ENCODE measurements around the gene ALDH3B2. TPM values are rescaled to one million over a fixed set of nuclear protein-coding genes. Genes with fewer than 3 reads are reported as not detected.
"Not testable (repeated sequence)": the region's sequence is repeated elsewhere in the genome, so short reads cannot be mapped to it uniquely, and the experiment has no call there.

The ALDH3B2 gene
- total RNA-seq, 4 donors from 2014 or later: 3.4 TPM; not detected in 3

DNA sequence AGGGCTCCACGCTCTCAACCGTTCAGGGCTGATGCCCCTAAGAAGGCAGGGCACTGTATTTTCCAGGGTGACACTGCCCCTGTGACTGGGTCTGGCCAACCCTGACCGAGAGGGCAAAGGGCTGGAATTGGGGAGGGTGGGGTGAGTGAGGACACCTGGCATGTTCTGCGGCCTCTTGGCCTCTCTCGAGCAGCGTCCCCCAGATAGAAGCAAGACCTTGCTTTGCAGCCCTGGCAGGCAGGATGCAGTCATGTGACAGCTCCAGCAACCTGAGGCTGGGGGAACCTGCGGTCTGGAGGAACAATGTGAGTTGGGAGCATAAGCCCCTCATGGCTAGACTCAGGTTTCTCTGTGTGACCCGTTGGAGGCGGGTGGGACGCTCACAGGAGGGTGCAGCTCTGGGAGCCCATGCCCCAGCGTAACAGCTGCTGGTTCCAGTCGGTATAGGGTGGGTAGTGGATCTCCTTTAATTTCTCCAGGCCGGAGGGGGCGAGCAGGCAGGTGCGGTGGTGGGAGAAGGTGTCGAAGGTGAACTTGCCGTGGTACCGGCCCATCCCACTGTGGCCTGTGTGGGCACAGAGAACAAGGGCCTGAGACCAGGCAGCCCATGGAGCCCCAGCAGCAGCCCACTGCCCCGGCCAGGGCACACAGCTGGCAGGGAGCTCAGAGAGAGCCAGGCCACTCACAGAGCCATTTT, 11.4 kb downstream of the ALDH3B2 start:
- peaks cover 2% of the 10 kb centered on the region for H3K27me3 ChIP-seq
- ATAC-seq: no peak
- 69% methylated on average over 8 of the region's 19 CpGs; no CpG with 5 or more reads in 1 of the 2 donors for WGBS, 2 donors (ENCODE audit: low coverage in 1 of 2)

DNA sequence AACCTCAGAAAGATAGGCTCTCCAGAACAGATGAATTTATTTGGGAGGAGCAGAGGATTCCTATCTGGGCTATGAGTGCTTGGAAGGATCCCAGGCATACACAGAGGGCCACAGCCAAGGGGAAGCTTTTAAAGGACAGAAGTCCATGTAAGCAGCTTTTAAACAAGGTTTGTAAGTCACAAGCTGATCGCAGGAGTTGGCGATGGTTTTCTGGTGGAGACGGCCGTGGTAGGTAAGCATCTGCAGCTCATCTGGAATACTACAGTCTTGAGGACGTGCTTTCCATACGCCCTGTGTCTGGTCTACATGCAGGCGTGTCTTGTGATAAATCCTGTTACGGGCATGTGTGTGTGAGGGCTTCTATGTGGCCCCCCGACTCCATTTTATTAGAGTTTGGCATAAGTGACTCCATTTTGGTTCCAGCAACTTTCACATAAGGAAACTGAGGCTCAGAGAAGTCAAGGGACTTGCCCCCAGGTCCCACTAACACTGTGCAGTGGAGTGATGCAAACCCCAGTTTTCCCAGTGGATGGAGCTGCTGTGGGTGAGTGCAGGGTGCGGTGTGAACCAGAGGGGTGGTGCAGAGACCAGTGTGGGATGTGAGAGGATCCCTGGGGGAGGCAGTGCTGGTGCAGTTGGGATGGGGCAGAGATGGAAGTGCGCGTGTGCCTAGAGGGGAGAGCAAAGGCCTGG, 12.1 kb downstream of the ALDH3B2 start:
- no peak for ATAC-seq
- Histone ChIP-seq H3K4me3 (no peak overlapping the region), H3K9me3 (no peaks in the 10 kb centered on the region), H3K27me3 (no peaks in the 10 kb centered on the region), H3K27ac (no peak overlapping the region), H3K4me1 (no peaks in the 10 kb centered on the region), H3K36me3 (no peaks in the 10 kb centered on the region)
- 73 to 77% methylated on average over 7 to 10 of the region's 12 CpGs for WGBS, 2 donors (ENCODE audit: low coverage in 1 of 2)
- TF ChIP-seq POLR2A (IDR thresholded peaks at IDR 0.05) (no peak), EP300 (IDR thresholded peaks at IDR 0.05) (no peak), POLR2AphosphoS5 (IDR thresholded peaks at IDR 0.05) (no peak)
- TF ChIP-seq, protein P1, sequence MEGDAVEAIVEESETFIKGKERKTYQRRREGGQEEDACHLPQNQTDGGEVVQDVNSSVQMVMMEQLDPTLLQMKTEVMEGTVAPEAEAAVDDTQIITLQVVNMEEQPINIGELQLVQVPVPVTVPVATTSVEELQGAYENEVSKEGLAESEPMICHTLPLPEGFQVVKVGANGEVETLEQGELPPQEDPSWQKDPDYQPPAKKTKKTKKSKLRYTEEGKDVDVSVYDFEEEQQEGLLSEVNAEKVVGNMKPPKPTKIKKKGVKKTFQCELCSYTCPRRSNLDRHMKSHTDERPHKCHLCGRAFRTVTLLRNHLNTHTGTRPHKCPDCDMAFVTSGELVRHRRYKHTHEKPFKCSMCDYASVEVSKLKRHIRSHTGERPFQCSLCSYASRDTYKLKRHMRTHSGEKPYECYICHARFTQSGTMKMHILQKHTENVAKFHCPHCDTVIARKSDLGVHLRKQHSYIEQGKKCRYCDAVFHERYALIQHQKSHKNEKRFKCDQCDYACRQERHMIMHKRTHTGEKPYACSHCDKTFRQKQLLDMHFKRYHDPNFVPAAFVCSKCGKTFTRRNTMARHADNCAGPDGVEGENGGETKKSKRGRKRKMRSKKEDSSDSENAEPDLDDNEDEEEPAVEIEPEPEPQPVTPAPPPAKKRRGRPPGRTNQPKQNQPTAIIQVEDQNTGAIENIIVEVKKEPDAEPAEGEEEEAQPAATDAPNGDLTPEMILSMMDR (IDR thresholded peaks at IDR 0.05): no peak

More for the DNA sequence above, 11.4 kb downstream of the ALDH3B2 start:
- Histone ChIP-seq H3K27ac (no peak overlapping the region), H3K4me1 (no peaks in the 10 kb centered on the region), H3K9me3 (no peaks in the 10 kb centered on the region), H3K4me3 (no peak overlapping the region), H3K36me3 (no peaks in the 10 kb centered on the region)
- TF ChIP-seq, protein P1 (IDR thresholded peaks at IDR 0.05): no peak

DNA sequence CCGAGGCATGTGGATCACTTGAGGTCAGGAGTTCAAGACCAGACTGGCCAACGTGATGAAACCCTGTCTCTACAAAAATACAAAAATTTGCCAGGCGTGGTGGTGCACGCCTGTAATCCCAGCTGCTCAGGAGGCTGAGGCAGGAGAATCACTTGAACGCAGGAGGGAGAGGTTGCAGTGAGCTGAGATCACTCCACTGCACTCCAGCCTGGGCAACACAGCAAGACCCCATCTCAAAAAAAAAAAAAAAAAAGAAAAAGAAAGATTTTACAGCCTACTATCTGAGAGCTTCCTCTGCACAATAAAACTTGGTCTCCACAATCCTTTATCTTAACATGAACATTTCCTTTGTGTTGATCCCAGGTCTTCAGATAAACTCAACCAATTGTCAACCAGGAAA, 13.7 kb downstream of the ALDH3B2 start:
- 53 to 83% methylated on average over 2 to 5 of the region's 5 CpGs for WGBS, 2 donors (ENCODE audit: low coverage in 1 of 2)
- not testable (repeated sequence) for H3K36me3 ChIP-seq, H3K4me3 ChIP-seq, ATAC-seq, H3K27me3 ChIP-seq, H3K4me1 ChIP-seq, H3K9me3 ChIP-seq, H3K27ac ChIP-seq

DNA sequence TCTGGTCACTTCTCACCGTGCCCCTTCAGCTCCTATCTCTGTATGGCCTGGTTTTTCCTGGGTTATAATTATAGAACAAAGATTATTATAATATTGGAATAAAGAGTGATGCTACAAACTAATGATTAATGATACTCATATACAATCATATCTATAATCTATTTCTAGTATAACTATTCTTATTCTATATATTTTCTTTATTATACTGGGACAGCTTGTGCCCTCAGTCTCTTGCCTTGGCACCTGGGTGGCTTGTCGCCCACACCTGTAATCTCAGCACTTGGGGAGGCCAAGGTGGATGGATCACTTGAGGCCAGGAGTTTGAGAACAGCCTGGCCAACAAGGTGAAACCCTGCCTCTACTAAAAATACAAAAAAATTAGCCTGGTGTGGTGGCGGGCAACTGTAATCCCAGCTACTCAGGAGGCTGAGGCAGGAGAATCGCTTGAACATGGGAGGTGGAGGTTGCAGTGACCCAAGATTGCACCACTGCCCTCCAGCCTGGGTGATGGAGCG, 14.7 kb downstream of the ALDH3B2 start:
- not testable (repeated sequence) for H3K9me3 ChIP-seq, H3K4me3 ChIP-seq, H3K27me3 ChIP-seq, ATAC-seq, H3K27ac ChIP-seq, H3K36me3 ChIP-seq, H3K4me1 ChIP-seq
- WGBS, 2 donors (ENCODE audit: low coverage in 1 of 2): 50 to 53% methylated on average over 2 to 5 of the region's 5 CpGs
- TF ChIP-seq, protein P1 (IDR thresholded peaks at IDR 0.05): peak in 1 of 4 experiments; percentile 6

DNA sequence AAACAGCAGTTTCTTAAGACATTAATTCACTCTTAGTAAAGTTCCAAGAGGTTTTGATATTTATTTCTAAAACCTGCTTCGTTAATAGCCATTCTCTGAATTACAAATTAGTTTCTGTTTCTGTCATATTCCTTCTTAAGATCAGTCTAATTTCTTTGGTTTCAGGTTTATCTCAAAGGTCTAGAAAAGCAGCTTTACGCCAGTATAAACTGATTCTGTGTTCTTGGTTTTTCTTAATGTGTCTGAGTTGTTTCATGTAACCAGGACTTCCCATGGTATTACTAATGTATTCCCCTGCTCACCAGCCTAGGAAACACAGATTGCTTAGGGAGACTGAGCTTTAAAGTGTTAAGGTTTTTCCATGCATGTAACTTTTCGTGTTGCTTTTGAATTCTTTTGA, 17.1 kb downstream of the ALDH3B2 start:
- ATAC-seq: no peak
- Histone ChIP-seq H3K9me3 (no peaks in the 10 kb centered on the region), H3K36me3 (no peaks in the 10 kb centered on the region), H3K4me1 (no peaks in the 10 kb centered on the region), H3K4me3 (no peak overlapping the region), H3K27me3 (peaks cover 10% of the 10 kb centered on the region), H3K27ac (no peak overlapping the region)
- TF ChIP-seq POLR2A (IDR thresholded peaks at IDR 0.05) (no peak), POLR2AphosphoS5 (IDR thresholded peaks at IDR 0.05) (no peak), EP300 (IDR thresholded peaks at IDR 0.05) (no peak)
- TF ChIP-seq, protein P1 (IDR thresholded peaks at IDR 0.05): no peak
- WGBS, 2 donors (ENCODE audit: low coverage in 1 of 2): 31 to 37% methylated on average over 3 of the region's 3 CpGs

All from gastroesophageal sphincter (tissue), 4 donors.